Hepatocyte (in vitro differentiated cells): ENCODE results near the gene ZMYND10. TPM values are rescaled to one million over a fixed set of nuclear protein-coding genes. Genes with fewer than 3 reads are reported as not detected.
A peak's percentile ranks its signal among the peaks of the same experiment; 100 is the strongest.

ENCODE experiments used
- DNase-seq: peaks from one replicate; pipeline ENCODE4 v3.0.0-alpha.2; 2016; ENCODE audit warnings: low spot score
- H2AFZ ChIP-seq: fragments of 200-600 bp; sonication (generic); 2 replicates; pipeline ENCODE4 v1.6.0; 2016; ENCODE audit warnings: antibody characterized with exemption, mild to moderate bottlenecking
- H3K27ac ChIP-seq: fragments of 200-600 bp; sonication (generic); 2 replicates; pipeline ENCODE4 v1.5.1; 2016; ENCODE audit warnings: mild to moderate bottlenecking
- H3K27me3 ChIP-seq: fragments of 200-600 bp; sonication (generic); 2 replicates; pipeline ENCODE4 v1.6.1; 2016
- H3K36me3 ChIP-seq: fragments of 200-600 bp; sonication (generic); replicated peaks from 2 replicates; pipeline ENCODE4 v1.5.1; 2016; ENCODE audit warnings: low read depth; ENCODE audit not compliant: insufficient read depth
- H3K4me1 ChIP-seq: fragments of 200-600 bp; sonication (generic); 2 replicates; pipeline ENCODE4 v1.5.1; 2016; ENCODE audit warnings: mild to moderate bottlenecking, moderate library complexity; ENCODE audit not compliant: insufficient read depth
- H3K4me2 ChIP-seq: fragments of 200-600 bp; sonication (generic); 2 replicates; pipeline ENCODE4 v1.6.0; 2016
- H3K4me3 ChIP-seq: fragments of 200-600 bp; sonication (generic); 2 replicates; pipeline ENCODE4 v1.5.1; 2016; ENCODE audit warnings: mild to moderate bottlenecking
- H3K79me2 ChIP-seq: fragments of 200-600 bp; sonication (generic); 2 replicates; pipeline ENCODE4 v1.6.0; 2017; ENCODE audit warnings: mild to moderate bottlenecking
- H3K9me2 ChIP-seq: fragments of 200-600 bp; sonication (generic); replicated peaks from 2 replicates; pipeline ENCODE4 v1.6.0; 2017; ENCODE audit warnings: mild to moderate bottlenecking; ENCODE audit not compliant: insufficient read depth
- H3K9me3 ChIP-seq: fragments of 200-600 bp; sonication (generic); 2 replicates; pipeline ENCODE4 v1.5.1; 2016; ENCODE audit warnings: low read depth, mild to moderate bottlenecking
- H4K20me1 ChIP-seq: fragments of 200-600 bp; sonication (generic); 2 replicates; pipeline ENCODE4 v1.6.0; 2016; ENCODE audit warnings: mild to moderate bottlenecking; ENCODE audit not compliant: insufficient read depth, poor library complexity, severe bottlenecking
- CTCF ChIP-seq: fragments of 200-600 bp; sonication (generic); IDR thresholded peaks from 2 replicates; pipeline ENCODE4 v1.5.1; 2016; ENCODE audit warnings: antibody characterized with exemption, mild to moderate bottlenecking; ENCODE audit not compliant: poor library complexity
- EZH2 ChIP-seq: fragments of 200-600 bp; sonication (generic); IDR thresholded peaks from 2 replicates; pipeline ENCODE4 v1.6.1; 2016; ENCODE audit warnings: antibody characterized with exemption, mild to moderate bottlenecking, borderline replicate concordance
- EZH2phosphoT487 ChIP-seq: fragments of 200-600 bp; sonication (generic); IDR thresholded peaks from one replicate; pipeline ENCODE4 v1.6.1; 2018; ENCODE audit warnings: antibody characterized with exemption, mild to moderate bottlenecking, low read depth, moderate library complexity; ENCODE audit not compliant: unreplicated experiment, severe bottlenecking
- WGBS: methylation state at CpG from one replicate; pipeline ENCODE4 v1.1.6; 2016; ENCODE audit warnings: low lambda C conversion rate; ENCODE audit errors: missing lambda C conversion rate; 5-methylcytosine and 5-hydroxymethylcytosine counted together
- polyA plus RNA-seq: library from polyadenylated mRNA; unstranded; fragments of >200 nt; fragmentation: Nextera tagmentation; extraction: Ambion mirVana; gene quantifications from 2 replicates; pipeline ENCODE4 v1.2.1, GENCODE V29; 2016
- total RNA-seq: library from RNA; depleted of rRNA; stranded (reverse); fragments of >200 nt; gene quantifications from 2 replicates; pipeline ENCODE4 v1.2.3, GENCODE V29; 2014

The ZMYND10 gene
- total RNA-seq (0.20 and 0.44 TPM in 2 replicates), polyA plus RNA-seq (0.18 and 0.77 TPM in 2 replicates)

GRCh38 chr3:50345586-50346234 lies at the start of gene ZMYND10:
Gene ZMYND10, minus strand, starts transcription at chr3:50345732. Its CDS starts 153 bp downstream, at chr3:50345579.
- Histone ChIP-seq H3K9me2 (no peaks in the 10 kb centered on the region), H3K4me3 (peak within 1 kb of the TSS; percentile 38), H3K9me3 (no peaks in the 10 kb centered on the region), H2AFZ (peak within 1 kb of the TSS; percentile 74), H3K27me3 (peaks cover 13% of the 10 kb centered on the region), H4K20me1 (no peaks in the 10 kb centered on the region), H3K27ac (no peak within 1 kb of the TSS), H3K4me2 (peak within 1 kb of the TSS; percentile 98), H3K36me3 (no peaks in the 10 kb centered on the region), H3K79me2 (peaks cover 11% of the 10 kb centered on the region), H3K4me1 (peaks cover 23% of the 10 kb centered on the region)
- TF ChIP-seq CTCF (no peak), EZH2phosphoT487 (no peak), EZH2 (no peak)
- DNase-seq, result peak; percentile 66
- 17% methylated on average over 44 of the region's 45 CpGs for WGBS

GRCh38 chr3:50393061-50393460 lies 47.5 kb upstream of the ZMYND10 start:
- H3K36me3 ChIP-seq, result no peaks in the 10 kb centered on the region
- H3K4me2 ChIP-seq, result no peak overlapping the region
- H3K4me1 ChIP-seq, result no peaks in the 10 kb centered on the region
- TF ChIP-seq EZH2 (no peak), CTCF (no peak), EZH2phosphoT487 (no peak)
- no peak overlapping the region for H3K27ac ChIP-seq
- no peak overlapping the region for H2AFZ ChIP-seq
- H3K79me2 ChIP-seq, result no peaks in the 10 kb centered on the region
- H3K4me3 ChIP-seq, result no peak overlapping the region
- no peaks in the 10 kb centered on the region for H4K20me1 ChIP-seq
- 78% methylated on average over 5 of the region's 5 CpGs for WGBS
- no peaks in the 10 kb centered on the region for H3K9me2 ChIP-seq
- H3K27me3 ChIP-seq, result no peaks in the 10 kb centered on the region
- H3K9me3 ChIP-seq, result no peaks in the 10 kb centered on the region
- DNase-seq, result no peak

- no peaks in the 10 kb centered on the region for H3K79me2 ChIP-seq
- no peaks in the 10 kb centered on the region for H3K27me3 ChIP-seq
- H3K27ac ChIP-seq, result no peak overlapping the region
- WGBS, result 69% methylated on average over 5 of the region's 5 CpGs
- DNase-seq, result no peak
- no peak for TF ChIP-seq EZH2phosphoT487
- TF ChIP-seq EZH2, result no peak
- TF ChIP-seq CTCF, result no peak
- H3K9me2 ChIP-seq, result no peaks in the 10 kb centered on the region
- no peak overlapping the region for H3K4me3 ChIP-seq
- H4K20me1 ChIP-seq, result no peaks in the 10 kb centered on the region
- H2AFZ ChIP-seq, result no peak overlapping the region
- H3K4me2 ChIP-seq, result no peak overlapping the region
- no peaks in the 10 kb centered on the region for H3K36me3 ChIP-seq
- H3K9me3 ChIP-seq, result no peaks in the 10 kb centered on the region
- H3K4me1 ChIP-seq, result no peaks in the 10 kb centered on the region
Observed at GRCh38 chr3:50392101-50392715, 46.7 kb upstream of the ZMYND10 start.
